CD4-positive, alpha-beta T cell (primary cell): ENCODE measurements around the gene CCDC172. TPM values are rescaled to one million over a fixed set of nuclear protein-coding genes. Genes with fewer than 3 reads are reported as not detected.

Experiments used
- ATAC-seq: fragments of 200-7000 bp; cut with Tn5 transposase; one replicate; pipeline ENCODE4 v1.10.0; 2022; ENCODE audit warnings: mild to moderate bottlenecking; ENCODE audit not compliant: poor library complexity
- CTCF ChIA-PET: fragments of 350-600 bp; sonication (Branson Sonifier 250); formaldehyde crosslinking; loops from one replicate; lab custom pipeline; 2021; ENCODE audit warnings: antibody characterized with exemption, inconsistent platforms; lab: Charles Lee
- POLR2A ChIA-PET: fragments of 350-600 bp; sonication (Branson Sonifier 250); formaldehyde crosslinking; loops from one replicate; lab custom pipeline; 2021; ENCODE audit warnings: antibody characterized with exemption, inconsistent platforms; lab: Charles Lee
- DNase-seq, 14 experiments: peaks; one replicate each; pipeline ENCODE4 v3.0.0-alpha.2; 2013 to 2020; ENCODE audit warnings: mixed read lengths in 2 of 14
- H3K27ac ChIP-seq, 2 donors: one replicate each; pipeline versions ENCODE4 v1.5.1 to v1.7.0; 2013; ENCODE audit warnings: low read length in 2 of 2, low read depth in 1 of 2, mild to moderate bottlenecking in 1 of 2
- H3K27me3 ChIP-seq, 2 experiments: 1 replicate in 1 of 2; 2 replicates in 1 of 2; pipeline versions ENCODE4 v1.6.1 to v1.7.0; 2013; ENCODE audit warnings: low read length in 2 of 2, control low read depth in 1 of 2, mild to moderate bottlenecking in 1 of 2, moderate library complexity in 1 of 2; ENCODE audit not compliant: insufficient read depth in 2 of 2, control insufficient read depth in 1 of 2
- H3K36me3 ChIP-seq: one replicate; pipeline ENCODE4 v1.6.1; 2013; ENCODE audit warnings: low read length, control low read depth; ENCODE audit not compliant: insufficient read depth
- H3K4me1 ChIP-seq: one replicate; pipeline ENCODE4 v1.6.1; 2013; ENCODE audit warnings: low read length, control low read depth; ENCODE audit not compliant: insufficient read depth
- H3K4me3 ChIP-seq: one replicate; pipeline ENCODE4 v1.5.1; 2013; ENCODE audit warnings: mild to moderate bottlenecking, low read length, moderate library complexity
- H3K9me3 ChIP-seq, 2 experiments: 1 replicate in 1 of 2; 2 replicates in 1 of 2; pipeline versions ENCODE4 v1.6.1 to v1.7.0; 2013; ENCODE audit warnings: low read length in 2 of 2, mild to moderate bottlenecking in 2 of 2, control low read depth in 1 of 2, moderate library complexity in 1 of 2; ENCODE audit not compliant: control insufficient read depth in 1 of 2, insufficient read depth in 1 of 2
- H3K27ac Mint-ChIP-seq: one replicate; pipeline ENCODE4 v1.8.0; 2020; ENCODE audit warnings: mixed read lengths
- H3K27me3 Mint-ChIP-seq: one replicate; pipeline ENCODE4 v1.8.0; 2021; ENCODE audit warnings: mixed read lengths
- H3K36me3 Mint-ChIP-seq: one replicate; pipeline ENCODE4 v1.8.0; 2021; ENCODE audit warnings: low read depth, mixed read lengths
- H3K4me1 Mint-ChIP-seq: one replicate; pipeline ENCODE4 v1.8.0; 2021; ENCODE audit warnings: low read depth, mixed read lengths
- H3K4me3 Mint-ChIP-seq: one replicate; pipeline ENCODE4 v1.8.0; 2020; ENCODE audit warnings: mild to moderate bottlenecking, mixed read lengths
- H3K9me3 Mint-ChIP-seq: one replicate; pipeline ENCODE4 v1.8.0; 2020; ENCODE audit warnings: mixed read lengths
- intact Hi-C, 2 experiments: fragments of 100-400 bp; cut with DNase I in 1 of 2; cut with micrococcal nuclease in 1 of 2; formaldehyde crosslinking; loops; one replicate each; pipeline versions ENCODE4 v1.15.1 to v1.9.0; 2023 to 2025; cut with DNase I, micrococcal nuclease
- total RNA-seq, 174 experiments: library from RNA in 2 of 174; stranded (reverse) in 2 of 174; gene quantifications; one replicate each; pipeline ENCODE4 v1.2.3 and lab custom pipeline; 2021 to 2026
- TF ChIP-seq, protein P1 (sequence below): fragments of 200-600 bp; IDR thresholded peaks from one replicate; pipeline ENCODE4 v1.8.0; 2022; ENCODE audit warnings: antibody characterized with exemption, mild to moderate bottlenecking

CCDC172 gene
- total RNA-seq, 2 experiments from 2014 or later: not detected

DNA sequence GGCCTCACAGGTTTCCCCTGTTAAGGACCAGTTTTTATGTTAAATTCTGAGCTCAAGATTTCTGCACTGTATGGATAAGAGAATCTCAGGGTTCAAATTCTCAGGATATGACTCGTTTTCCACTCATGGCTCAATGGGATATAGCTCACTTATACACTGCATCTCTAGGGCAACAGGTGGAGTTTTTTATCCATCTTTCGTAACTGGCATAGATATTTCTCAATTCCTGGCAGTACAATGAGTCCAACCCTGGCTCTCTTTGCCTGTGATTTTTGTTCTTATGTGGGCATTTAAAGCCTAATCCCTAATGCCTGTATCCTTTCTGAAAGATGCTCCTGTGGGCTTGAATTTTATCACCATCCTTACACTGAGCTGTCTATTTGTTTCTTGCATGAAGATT lies 7.6 kb downstream of the CCDC172 start:
- Histone ChIP-seq H3K27ac (no peak overlapping the region), H3K4me3 (no peak overlapping the region), H3K9me3 (no peaks in the 10 kb centered on the region), H3K4me1 (no peaks in the 10 kb centered on the region), H3K36me3 (no peaks in the 10 kb centered on the region), H3K27me3 (no peaks in the 10 kb centered on the region)
- ChIA-PET CTCF (no interaction called here), POLR2A (no interaction called here)
- intact Hi-C loops: no loop called here
- Mint-ChIP-seq H3K36me3 (no peaks in the 10 kb centered on the region), H3K27me3 (peaks cover 11% of the 10 kb centered on the region), H3K4me3 (no peak overlapping the region), H3K4me1 (no peaks in the 10 kb centered on the region), H3K9me3 (no peaks in the 10 kb centered on the region), H3K27ac (no peak overlapping the region)
- ATAC-seq: no peak
- TF ChIP-seq, protein P1, sequence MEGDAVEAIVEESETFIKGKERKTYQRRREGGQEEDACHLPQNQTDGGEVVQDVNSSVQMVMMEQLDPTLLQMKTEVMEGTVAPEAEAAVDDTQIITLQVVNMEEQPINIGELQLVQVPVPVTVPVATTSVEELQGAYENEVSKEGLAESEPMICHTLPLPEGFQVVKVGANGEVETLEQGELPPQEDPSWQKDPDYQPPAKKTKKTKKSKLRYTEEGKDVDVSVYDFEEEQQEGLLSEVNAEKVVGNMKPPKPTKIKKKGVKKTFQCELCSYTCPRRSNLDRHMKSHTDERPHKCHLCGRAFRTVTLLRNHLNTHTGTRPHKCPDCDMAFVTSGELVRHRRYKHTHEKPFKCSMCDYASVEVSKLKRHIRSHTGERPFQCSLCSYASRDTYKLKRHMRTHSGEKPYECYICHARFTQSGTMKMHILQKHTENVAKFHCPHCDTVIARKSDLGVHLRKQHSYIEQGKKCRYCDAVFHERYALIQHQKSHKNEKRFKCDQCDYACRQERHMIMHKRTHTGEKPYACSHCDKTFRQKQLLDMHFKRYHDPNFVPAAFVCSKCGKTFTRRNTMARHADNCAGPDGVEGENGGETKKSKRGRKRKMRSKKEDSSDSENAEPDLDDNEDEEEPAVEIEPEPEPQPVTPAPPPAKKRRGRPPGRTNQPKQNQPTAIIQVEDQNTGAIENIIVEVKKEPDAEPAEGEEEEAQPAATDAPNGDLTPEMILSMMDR: no peak
- DNase-seq: no peak

DNA sequence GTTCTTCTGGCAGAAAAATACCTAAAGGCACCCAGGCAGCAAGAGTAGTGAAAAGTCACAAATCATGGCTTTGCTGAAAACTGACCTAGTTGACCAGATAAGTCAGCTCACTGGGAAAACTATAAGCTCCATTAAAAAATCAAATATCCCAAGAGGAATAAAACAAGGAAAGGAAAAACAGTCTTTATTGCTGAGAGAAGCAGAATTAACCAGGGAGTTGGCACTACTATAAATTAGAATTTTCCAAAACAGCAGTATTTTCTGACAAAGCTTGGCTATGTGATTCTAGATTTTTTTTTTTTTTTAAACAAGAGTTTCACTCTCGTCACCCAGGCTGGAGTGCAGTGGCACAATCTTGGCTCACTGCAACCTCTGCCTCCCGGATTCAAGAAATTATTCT lies 12.6 kb downstream of the CCDC172 start:
- H3K27me3 Mint-ChIP-seq: peaks cover 8% of the 10 kb centered on the region
- H3K4me3 Mint-ChIP-seq: no peak overlapping the region
- H3K9me3 Mint-ChIP-seq: no peaks in the 10 kb centered on the region
- Histone ChIP-seq H3K4me3 (no peak overlapping the region), H3K9me3 (no peaks in the 10 kb centered on the region), H3K4me1 (no peaks in the 10 kb centered on the region), H3K27ac (no peak overlapping the region), H3K27me3 (no peaks in the 10 kb centered on the region), H3K36me3 (no peaks in the 10 kb centered on the region)
- TF ChIP-seq, protein P1: no peak
- ChIA-PET POLR2A (no interaction called here), CTCF (no interaction called here)
- no peaks in the 10 kb centered on the region for H3K4me1 Mint-ChIP-seq
- no peak overlapping the region for H3K27ac Mint-ChIP-seq
- intact Hi-C loops: no loop called here
- no peaks in the 10 kb centered on the region for H3K36me3 Mint-ChIP-seq
- ATAC-seq: no peak
- DNase-seq: no peak

DNA sequence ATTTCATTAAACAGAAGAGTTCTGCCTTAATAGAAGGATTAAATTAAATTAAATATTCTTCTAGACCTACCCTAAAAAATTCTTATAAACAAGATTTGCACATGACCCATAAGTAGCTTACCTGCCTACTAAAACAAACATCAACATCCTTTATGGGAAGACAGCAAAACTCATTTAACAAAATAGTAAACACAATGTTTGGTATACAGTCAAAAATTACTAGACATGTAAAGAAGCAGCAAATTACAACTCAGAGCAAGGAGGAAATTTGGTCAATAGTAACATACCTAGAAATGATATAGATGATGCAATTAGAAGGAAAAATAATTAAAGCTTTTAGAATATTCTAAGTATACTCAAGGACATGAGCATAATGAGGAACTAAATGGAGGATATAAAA lies 27.9 kb downstream of the CCDC172 start:
- Mint-ChIP-seq H3K4me1 (no peaks in the 10 kb centered on the region), H3K4me3 (no peak overlapping the region), H3K9me3 (peaks cover 5% of the 10 kb centered on the region), H3K27ac (no peak overlapping the region), H3K27me3 (no peaks in the 10 kb centered on the region), H3K36me3 (no peaks in the 10 kb centered on the region)
- H3K36me3 ChIP-seq: no peaks in the 10 kb centered on the region
- H3K27me3 ChIP-seq: no peaks in the 10 kb centered on the region
- POLR2A ChIA-PET: no interaction called here
- no peak overlapping the region for H3K4me3 ChIP-seq
- H3K27ac ChIP-seq: no peak overlapping the region
- CTCF ChIA-PET: no interaction called here
- H3K9me3 ChIP-seq: peaks cover 0 to 4% of the 10 kb centered on the region in 2 experiments
- TF ChIP-seq, protein P1: no peak
- no peak for DNase-seq
- ATAC-seq: no peak
- intact Hi-C loops: no loop called here
- H3K4me1 ChIP-seq: no peaks in the 10 kb centered on the region
